ENCODE data around the gene GPR152. TPM values are rescaled to one million over a fixed set of nuclear protein-coding genes. Genes with fewer than 3 reads are reported as not detected.

The GPR152 gene
- total RNA-seq, 2 donors from 2014 or later = not detected

DNA sequence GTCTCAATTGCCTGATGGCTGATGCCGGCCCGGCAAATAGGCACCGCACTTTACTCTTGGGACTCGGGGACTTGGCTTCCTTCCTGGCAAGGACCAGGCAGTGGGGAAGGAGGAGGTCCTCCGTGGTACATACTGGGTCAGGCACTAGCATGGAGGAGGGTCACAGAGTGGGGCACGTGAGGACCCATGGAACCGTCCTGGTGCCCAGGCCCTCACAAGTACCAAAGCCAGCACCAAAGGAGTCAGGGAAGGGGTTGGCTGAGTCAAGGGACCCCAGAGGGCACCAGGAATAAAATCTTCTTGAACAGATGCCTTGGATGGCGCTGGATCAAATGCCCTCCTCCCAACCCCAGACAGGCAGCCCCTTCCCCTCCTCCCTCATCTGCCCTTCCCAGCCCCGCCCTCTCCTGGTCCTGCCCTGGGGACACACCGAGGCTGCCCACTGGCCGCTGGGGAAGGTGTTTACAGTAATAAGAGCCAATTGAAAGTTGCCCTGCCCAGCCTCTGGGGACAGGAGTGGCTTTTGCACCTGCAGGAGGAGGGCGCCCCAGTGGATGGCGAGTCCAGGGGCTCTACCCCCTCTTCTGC, 42.7 kb downstream of the GPR152 start:
- Histone ChIP-seq H3K27ac (no peak overlapping the region), H3K27me3 (replicated peaks; ENCODE audit: insufficient read depth) (no peaks in the 10 kb centered on the region), H3K9me3 (no peaks in the 10 kb centered on the region), H3K36me3 (no peaks in the 10 kb centered on the region), H3K4me3 (no peak overlapping the region), H3K4me1 (replicated peaks) (no peaks in the 10 kb centered on the region)
- intact Hi-C loops (cut with DNase I) = no loop called here
- TF ChIP-seq, protein P1, sequence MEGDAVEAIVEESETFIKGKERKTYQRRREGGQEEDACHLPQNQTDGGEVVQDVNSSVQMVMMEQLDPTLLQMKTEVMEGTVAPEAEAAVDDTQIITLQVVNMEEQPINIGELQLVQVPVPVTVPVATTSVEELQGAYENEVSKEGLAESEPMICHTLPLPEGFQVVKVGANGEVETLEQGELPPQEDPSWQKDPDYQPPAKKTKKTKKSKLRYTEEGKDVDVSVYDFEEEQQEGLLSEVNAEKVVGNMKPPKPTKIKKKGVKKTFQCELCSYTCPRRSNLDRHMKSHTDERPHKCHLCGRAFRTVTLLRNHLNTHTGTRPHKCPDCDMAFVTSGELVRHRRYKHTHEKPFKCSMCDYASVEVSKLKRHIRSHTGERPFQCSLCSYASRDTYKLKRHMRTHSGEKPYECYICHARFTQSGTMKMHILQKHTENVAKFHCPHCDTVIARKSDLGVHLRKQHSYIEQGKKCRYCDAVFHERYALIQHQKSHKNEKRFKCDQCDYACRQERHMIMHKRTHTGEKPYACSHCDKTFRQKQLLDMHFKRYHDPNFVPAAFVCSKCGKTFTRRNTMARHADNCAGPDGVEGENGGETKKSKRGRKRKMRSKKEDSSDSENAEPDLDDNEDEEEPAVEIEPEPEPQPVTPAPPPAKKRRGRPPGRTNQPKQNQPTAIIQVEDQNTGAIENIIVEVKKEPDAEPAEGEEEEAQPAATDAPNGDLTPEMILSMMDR (IDR thresholded peaks at IDR 0.05) = no peak
- TF ChIP-seq POLR2A (IDR thresholded peaks at IDR 0.05) (no peak), POLR2AphosphoS5 (IDR thresholded peaks at IDR 0.05) (no peak)
- 28% methylated on average over 13 of the region's 13 CpGs for WGBS
- DNase-seq (ENCODE audit: low spot score) = no peak

- no peak overlapping the region for H3K27ac ChIP-seq
- 75% methylated on average over 11 of the region's 24 CpGs for WGBS
- H3K27me3 ChIP-seq (replicated peaks; ENCODE audit: insufficient read depth) = no peaks in the 10 kb centered on the region
- H3K4me3 ChIP-seq = no peak overlapping the region
- DNase-seq (ENCODE audit: low spot score) = no peak
- no peaks in the 10 kb centered on the region for H3K36me3 ChIP-seq
- intact Hi-C loops (cut with DNase I) = no loop called here
- H3K4me1 ChIP-seq (replicated peaks) = no peaks in the 10 kb centered on the region
- no peaks in the 10 kb centered on the region for H3K9me3 ChIP-seq
- TF ChIP-seq, protein P1 (IDR thresholded peaks at IDR 0.05) = no peak
- TF ChIP-seq POLR2AphosphoS5 (IDR thresholded peaks at IDR 0.05) = no peak
- no peak for TF ChIP-seq POLR2A (IDR thresholded peaks at IDR 0.05)
Measured at GRCh38 chr11:67409261-67409666, 43.3 kb downstream of the GPR152 start.

DNA sequence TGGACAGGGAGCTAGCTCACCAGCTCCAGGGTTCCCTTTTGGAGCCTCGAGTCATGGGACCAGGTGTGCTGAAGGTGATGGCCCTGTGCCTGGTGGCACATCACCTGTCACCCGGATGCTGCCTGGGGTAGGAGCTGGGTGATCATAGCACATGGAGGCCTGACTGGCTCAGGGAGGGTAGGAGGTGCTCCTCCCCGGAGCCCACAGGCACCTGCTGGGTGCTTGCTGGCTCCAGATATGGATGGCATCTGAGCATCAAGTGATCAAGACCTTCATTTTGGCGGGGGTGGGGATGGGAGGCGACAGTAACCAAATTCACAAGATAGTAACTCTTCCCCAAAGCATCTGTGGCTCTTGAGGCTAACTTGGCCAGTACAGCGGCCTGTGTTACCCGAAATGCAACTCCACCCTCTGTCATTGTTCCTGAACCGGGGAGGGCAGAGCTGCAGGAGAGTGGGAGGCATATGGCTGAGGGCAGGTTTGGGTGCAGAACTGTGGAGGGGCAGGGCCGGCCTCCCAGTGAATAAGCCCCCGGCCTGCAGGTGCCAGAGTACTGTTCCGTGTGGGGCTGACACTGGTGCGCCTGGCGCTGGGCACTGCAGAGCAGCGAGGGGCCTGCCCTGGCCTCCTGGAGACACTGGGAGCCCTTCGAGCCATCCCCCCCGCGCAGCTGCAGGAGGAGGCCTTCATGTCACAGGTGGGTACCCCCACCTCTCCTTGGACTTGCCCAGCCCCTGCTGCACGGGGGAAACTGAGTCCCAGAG, 43.9 kb downstream of the GPR152 start:
- Histone ChIP-seq H3K27me3 (replicated peaks; ENCODE audit: insufficient read depth) (no peaks in the 10 kb centered on the region), H3K9me3 (no peaks in the 10 kb centered on the region), H3K36me3 (no peaks in the 10 kb centered on the region), H3K4me3 (no peak overlapping the region), H3K4me1 (replicated peaks) (no peaks in the 10 kb centered on the region), H3K27ac (no peak overlapping the region)
- intact Hi-C loops (cut with DNase I) = no loop called here
- TF ChIP-seq, protein P1 (IDR thresholded peaks at IDR 0.05) = no peak
- TF ChIP-seq POLR2AphosphoS5 (IDR thresholded peaks at IDR 0.05) (no peak), POLR2A (IDR thresholded peaks at IDR 0.05) (no peak)
- no peak for DNase-seq (ENCODE audit: low spot score)
- WGBS = 74% methylated on average over 18 of the region's 18 CpGs

DNA sequence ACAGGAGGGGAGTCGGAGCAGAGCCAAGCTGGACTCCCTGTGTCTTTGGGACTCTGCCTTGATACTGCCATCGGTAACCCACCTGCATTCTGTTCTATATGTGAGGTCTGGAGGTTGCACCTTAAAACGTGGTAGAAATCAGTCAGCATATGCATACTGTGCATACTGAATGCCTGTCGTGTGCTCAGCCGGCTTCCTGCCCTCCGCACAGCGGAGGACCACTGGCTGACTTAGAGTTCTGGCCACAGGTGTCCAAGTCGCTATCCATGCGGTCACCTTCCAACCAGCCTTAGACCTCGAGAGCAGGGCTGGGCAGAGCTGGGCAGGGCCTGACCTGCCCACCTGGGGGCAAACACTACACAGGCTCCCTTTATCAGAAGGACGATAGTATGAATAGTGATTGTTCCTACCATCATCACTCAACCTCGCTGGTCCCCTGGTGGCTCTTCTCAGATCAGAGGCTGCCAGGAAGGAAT, 44.8 kb downstream of the GPR152 start:
- intact Hi-C loops (cut with DNase I) = no loop called here
- H3K4me1 ChIP-seq (replicated peaks) = no peaks in the 10 kb centered on the region
- H3K4me3 ChIP-seq = no peak overlapping the region

More for the DNA sequence above, 44.8 kb downstream of the GPR152 start:
- 60% methylated on average over 12 of the region's 12 CpGs for WGBS
- H3K36me3 ChIP-seq = no peaks in the 10 kb centered on the region
- TF ChIP-seq POLR2AphosphoS5 (IDR thresholded peaks at IDR 0.05) (no peak), POLR2A (IDR thresholded peaks at IDR 0.05) (no peak)
- TF ChIP-seq, protein P1 (IDR thresholded peaks at IDR 0.05) = no peak
- H3K27me3 ChIP-seq (replicated peaks; ENCODE audit: insufficient read depth) = no peaks in the 10 kb centered on the region
- no peaks in the 10 kb centered on the region for H3K9me3 ChIP-seq
- no peak for DNase-seq (ENCODE audit: low spot score)
- H3K27ac ChIP-seq = no peak overlapping the region
